Omental fat pad (tissue), 4 donors: ENCODE data around the gene CACNA1A. TPM values are rescaled to one million over a fixed set of nuclear protein-coding genes. Genes with fewer than 3 reads are reported as not detected.

ENCODE experiments used
- ATAC-seq: fragments of 150-250 bp; one replicate; pipeline ENCODE4 v1.9.1; 2016; ENCODE audit warnings: mild to moderate bottlenecking, moderate library complexity; ENCODE audit not compliant: low FRiP score
- DNase-seq: peaks from one replicate; pipeline ENCODE4 v3.0.0-alpha.2; 2019; ENCODE audit warnings: low spot score
- total RNA-seq, 4 donors: library from RNA; depleted of rRNA; stranded (reverse); fragments of >200 nt; gene quantifications; one replicate each; pipeline ENCODE4 v1.1.0, GENCODE V29; 2016
- TF ChIP-seq, protein P1 (sequence below), 3 donors: fragments of 450-650 bp; IDR thresholded peaks; one replicate each; pipeline ENCODE4 v1.5.1; 2016 to 2017; ENCODE audit warnings: antibody characterized with exemption in 3 of 3, mild to moderate bottlenecking in 3 of 3, moderate library complexity in 2 of 3

The CACNA1A gene
- total RNA-seq, 4 donors from 2014 or later = 0.44 to 2.7 (median 0.71) TPM

DNA sequence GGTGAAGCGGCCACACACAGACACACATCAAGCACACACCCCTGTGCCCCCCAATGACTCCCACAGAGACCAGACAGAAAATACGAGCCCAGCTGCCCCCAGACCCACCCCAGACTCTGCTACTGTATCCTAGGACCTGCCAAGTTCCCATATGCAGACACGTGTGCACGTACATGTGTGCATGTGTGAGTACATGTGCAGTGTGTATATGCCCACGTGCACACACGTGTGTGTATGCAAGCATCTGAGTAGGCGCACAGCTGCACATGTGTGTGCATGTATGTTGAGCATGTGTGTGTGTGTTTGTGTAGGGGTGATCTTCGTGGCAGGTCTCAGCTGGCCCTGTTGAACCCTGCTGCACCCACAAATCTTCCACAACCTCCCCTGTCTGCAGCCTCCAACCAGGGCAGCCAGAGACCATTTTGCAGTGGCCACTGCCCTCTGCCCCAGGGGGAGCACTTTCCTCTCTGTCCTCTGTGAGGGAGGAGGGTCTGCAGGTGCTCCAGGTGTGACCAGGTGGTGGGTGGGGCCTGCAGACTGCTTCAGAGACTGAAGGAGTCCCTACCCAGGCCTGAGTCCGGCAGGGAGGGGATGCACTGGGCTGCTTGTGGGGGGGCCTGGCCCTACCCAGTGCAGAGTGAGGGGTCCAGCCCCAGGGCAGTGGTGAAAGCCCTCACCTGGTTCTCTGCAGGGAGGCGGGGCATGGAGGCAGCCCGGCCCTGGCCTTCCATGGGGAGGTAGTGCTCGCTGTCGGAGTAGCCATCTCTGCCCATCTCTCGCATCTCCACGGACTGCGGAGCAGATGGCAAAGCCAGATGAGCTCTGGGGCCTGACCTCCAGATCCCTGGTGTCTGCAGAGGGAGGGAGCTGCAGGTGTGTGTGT, 294.6 kb downstream of the CACNA1A start:
- ATAC-seq = no peak

DNA sequence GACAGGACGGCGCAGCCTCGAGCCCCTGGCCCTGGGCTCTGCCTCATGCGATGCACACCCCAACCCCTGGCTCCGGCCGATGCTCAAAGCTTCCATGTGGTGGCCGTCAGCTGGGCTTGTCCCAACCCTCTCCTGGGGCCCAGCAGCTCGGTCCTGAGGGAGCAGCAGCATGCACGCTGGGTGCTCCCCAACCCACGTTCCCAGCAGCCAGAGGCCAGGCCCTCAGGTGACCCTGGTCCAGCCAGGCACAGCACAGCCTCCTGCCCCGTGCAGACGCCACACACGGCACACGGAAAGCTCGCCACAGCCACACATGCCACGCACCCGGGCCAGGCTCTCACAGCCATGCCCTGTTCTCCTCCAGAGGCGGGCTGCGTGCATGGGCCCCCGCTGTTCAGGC, 295.3 kb downstream of the CACNA1A start:
- TF ChIP-seq, protein P1, sequence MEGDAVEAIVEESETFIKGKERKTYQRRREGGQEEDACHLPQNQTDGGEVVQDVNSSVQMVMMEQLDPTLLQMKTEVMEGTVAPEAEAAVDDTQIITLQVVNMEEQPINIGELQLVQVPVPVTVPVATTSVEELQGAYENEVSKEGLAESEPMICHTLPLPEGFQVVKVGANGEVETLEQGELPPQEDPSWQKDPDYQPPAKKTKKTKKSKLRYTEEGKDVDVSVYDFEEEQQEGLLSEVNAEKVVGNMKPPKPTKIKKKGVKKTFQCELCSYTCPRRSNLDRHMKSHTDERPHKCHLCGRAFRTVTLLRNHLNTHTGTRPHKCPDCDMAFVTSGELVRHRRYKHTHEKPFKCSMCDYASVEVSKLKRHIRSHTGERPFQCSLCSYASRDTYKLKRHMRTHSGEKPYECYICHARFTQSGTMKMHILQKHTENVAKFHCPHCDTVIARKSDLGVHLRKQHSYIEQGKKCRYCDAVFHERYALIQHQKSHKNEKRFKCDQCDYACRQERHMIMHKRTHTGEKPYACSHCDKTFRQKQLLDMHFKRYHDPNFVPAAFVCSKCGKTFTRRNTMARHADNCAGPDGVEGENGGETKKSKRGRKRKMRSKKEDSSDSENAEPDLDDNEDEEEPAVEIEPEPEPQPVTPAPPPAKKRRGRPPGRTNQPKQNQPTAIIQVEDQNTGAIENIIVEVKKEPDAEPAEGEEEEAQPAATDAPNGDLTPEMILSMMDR (IDR thresholded peaks at IDR 0.05) = no peak
- no peak for ATAC-seq

More for the DNA sequence above, 294.6 kb downstream of the CACNA1A start:
- DNase-seq = no peak
- TF ChIP-seq, protein P1 (IDR thresholded peaks at IDR 0.05) = no peak

DNA sequence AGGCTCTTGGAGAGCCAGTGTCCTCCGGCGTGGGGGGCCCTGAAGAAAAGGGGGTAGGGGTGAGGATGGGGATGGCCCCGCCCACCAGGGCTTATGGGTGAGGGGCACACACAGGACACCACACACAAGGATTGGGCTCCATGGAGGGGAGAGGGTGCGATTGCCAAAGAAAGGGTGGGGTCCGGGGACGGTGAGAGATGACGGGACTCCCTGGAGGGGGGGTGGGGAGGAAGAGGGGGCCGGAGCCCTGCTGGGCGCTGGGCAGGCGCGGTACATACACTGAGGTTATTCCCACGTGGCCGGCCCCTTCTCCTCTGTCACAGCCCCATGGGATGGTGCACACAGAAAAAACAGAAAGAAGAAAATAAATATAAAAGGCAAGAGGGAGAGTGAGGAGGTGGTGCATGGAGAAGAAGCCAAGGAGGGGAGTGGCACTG, 295.9 kb downstream of the CACNA1A start:
- DNase-seq = no peak
- TF ChIP-seq, protein P1 (IDR thresholded peaks at IDR 0.05) = no peak
- no peak for ATAC-seq

More for the DNA sequence above, 295.3 kb downstream of the CACNA1A start:
- DNase-seq = no peak

DNA sequence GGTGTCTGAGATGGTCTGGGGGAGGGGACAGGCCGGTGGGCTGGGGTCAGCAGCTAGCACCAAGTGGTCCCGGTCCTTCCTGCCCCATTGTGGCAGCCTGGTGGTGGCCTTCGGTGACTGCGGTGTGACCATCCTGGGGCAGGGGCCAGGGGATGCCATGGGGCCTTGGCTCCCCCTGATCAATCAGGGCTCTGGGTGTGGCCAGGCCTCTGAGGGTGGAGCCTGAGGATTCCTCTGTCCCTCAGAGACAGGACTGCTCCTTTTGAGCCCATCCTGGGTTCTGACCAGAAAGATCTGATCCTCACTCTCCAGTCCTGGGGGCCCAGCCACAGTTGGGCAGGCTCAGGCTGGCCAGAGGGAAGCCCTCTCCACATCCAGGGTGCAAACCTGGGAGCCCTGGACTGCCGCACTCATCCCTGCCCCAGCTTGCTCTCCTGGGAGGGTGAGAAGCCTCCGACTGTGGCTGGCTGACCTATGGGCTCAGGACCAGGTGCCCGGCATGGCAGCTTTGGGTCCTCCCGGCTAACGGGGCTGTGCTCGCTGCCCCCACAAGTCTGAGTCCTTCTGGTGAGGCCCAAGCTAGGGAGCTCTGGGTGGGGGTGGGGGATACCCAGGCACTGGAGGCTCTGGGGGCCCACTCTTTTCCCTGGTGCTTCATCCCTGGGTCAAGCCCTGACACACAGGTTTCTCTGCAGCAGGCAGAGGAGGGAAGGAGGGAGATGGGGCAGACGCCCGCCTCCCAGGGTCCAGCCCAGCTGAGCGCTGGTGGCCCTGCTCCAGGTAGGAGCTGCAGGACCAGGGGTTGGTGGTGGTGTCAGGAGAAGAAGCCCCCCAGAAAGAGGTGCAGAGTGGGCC, 296.6 kb downstream of the CACNA1A start:
- ATAC-seq (no peak), DNase-seq (no peak)
- TF ChIP-seq, protein P1 (IDR thresholded peaks at IDR 0.05) = no peak

DNA sequence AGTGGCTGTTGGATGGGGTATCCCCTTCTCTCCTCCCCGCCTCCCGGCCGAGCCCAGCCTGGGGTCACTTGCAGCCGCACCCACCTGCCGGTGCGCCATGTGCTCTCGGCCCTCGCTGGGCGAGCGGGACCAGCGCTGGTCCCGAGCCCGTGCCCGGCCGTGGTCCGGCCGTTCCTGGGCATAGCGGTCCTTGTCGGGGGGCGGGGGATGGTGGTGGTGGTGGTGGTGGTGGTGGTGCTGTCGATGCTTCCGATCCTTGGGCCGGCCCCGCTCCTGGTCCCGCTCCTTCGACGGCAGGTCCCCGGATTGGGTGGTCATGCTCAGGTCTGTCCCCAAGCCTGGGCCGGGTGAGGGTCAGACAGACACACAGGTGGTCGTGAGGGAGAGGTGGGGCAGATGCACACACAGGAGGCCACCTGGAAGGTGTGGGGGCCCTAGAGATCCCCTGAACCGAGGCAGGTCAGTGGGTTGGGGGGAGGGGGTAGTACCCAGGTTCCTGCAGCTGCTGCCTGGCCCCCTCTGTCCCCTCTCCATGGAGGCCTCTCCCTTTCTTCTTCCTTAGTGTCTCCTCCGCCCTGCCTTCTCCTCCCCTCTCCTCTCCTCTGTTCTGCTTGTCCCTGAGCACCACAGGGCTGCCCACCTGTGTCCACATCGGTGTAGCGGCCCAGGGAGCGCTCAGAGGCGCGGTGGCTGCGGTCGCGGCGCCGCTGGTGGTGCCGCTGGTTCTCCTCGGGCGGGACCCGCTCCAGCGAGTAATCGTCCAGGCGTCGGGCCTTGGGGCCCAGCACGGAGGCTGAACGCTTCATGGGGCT, 297.4 kb downstream of the CACNA1A start:
- no peak for ATAC-seq
- DNase-seq = no peak
- TF ChIP-seq, protein P1 (IDR thresholded peaks at IDR 0.05) = no peak

DNA sequence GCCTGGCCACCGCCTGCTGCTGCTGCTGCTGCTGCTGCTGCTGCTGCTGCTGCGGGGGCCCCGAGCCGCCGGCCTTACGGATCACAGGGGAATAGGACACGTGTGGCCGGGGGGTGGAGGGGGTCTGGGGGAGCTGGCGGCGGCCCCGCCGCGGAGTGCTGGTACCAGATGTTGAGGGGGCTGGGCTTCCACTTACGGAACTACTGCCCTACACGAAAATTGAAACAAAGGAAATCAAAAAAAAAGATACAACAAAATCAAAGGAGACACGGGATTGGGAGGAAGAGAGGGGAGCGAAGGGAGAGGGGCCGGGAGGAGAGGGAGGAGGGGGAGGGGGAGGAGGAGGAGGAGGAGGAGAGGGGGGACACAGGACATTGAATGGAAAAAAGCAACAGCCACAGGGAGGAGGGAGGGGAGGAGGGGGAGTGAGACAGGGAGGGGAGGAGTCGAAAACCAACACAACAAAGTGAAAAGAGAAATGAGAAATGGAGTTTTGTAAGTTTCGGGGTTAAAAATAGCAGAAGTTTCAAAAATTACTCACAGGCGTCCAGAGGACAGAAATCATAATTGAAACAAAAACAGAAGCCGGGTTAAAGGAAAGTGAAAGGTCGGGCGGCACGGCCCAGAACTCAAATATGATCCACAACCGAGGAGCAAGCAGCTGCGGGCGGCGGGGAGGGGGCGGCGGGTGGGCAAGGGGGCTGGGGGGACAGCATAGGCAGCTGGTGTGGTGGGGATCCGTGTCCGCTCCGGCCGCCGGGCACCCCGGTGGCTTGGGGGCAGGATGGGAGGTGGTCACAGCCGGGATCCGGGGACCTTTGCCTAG, 298.2 kb downstream of the CACNA1A start:
- TF ChIP-seq, protein P1 (IDR thresholded peaks at IDR 0.05) = no peak
- no peak for DNase-seq
- no peak for ATAC-seq
